Right lobe of liver (tissue), 4 donors: ENCODE measurements around the gene ADH1C.

ENCODE experiments used
- POLR2A ChIP-seq: fragments of 450-650 bp; IDR thresholded peaks from one replicate; pipeline ENCODE4 v1.6.1; 2017; ENCODE audit warnings: antibody characterized with exemption, mild to moderate bottlenecking
- TF ChIP-seq, protein P1 (sequence below), 4 donors: fragments of 200-600 bp in 3 of 4; fragments of 450-650 bp in 1 of 4; IDR thresholded peaks; one replicate each; pipeline versions ENCODE4 v1.5.1 to v1.8.0; 2016 to 2022; ENCODE audit warnings: antibody characterized with exemption in 4 of 4, mild to moderate bottlenecking in 2 of 4
- donor health status: DM: no; HTN: no; CAD: no.
- donor health status: DM: no; HTN: no; CAD: no.
- donor health status: DM: no; HTN: yes; CAD: no.

DNA sequence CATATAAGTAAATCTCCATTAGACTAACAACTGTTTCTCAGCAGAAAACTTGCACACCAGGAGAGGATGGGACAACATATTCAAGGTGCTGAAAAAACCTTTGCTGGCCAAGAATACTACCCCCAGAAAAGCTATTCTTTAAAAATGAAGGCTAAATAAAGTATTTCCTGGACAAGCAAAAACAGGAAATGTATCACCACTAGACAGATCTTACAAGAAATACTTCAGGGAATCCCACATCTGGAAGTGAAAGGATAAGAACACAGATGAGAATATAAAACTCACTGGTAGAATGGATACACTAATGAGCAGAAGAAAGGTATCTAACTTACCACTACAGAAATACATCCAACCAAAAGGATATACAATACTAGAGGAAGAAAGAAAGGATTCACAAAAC is 27.0 kb upstream of the ADH1C start:
- TF ChIP-seq POLR2A: no peak
- TF ChIP-seq, protein P1, sequence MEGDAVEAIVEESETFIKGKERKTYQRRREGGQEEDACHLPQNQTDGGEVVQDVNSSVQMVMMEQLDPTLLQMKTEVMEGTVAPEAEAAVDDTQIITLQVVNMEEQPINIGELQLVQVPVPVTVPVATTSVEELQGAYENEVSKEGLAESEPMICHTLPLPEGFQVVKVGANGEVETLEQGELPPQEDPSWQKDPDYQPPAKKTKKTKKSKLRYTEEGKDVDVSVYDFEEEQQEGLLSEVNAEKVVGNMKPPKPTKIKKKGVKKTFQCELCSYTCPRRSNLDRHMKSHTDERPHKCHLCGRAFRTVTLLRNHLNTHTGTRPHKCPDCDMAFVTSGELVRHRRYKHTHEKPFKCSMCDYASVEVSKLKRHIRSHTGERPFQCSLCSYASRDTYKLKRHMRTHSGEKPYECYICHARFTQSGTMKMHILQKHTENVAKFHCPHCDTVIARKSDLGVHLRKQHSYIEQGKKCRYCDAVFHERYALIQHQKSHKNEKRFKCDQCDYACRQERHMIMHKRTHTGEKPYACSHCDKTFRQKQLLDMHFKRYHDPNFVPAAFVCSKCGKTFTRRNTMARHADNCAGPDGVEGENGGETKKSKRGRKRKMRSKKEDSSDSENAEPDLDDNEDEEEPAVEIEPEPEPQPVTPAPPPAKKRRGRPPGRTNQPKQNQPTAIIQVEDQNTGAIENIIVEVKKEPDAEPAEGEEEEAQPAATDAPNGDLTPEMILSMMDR (IDR thresholded peaks at IDR 0.05): no peak
